HepG2 (cell line): ENCODE results near the gene SORBS2. TPM values are rescaled to one million over a fixed set of nuclear protein-coding genes. Genes with fewer than 3 reads are reported as not detected.

ENCODE experiments used
- ATAC-seq: fragments of 200-7000 bp; cut with Tn5 transposase; 3 replicates; pipeline ENCODE4 v1.9.1; 2020; ENCODE audit warnings: mild to moderate bottlenecking, moderate library complexity
- BruUV-seq: library from RNA; stranded (reverse); fragments of 400-500 nt; replicated peaks from 2 replicates; lab custom pipeline; 2021; lab: Mats Ljungman, UMichigan
- CTCF ChIA-PET: fragments of 300-600 bp; formaldehyde crosslinking; extraction: SDS; loops from one replicate; lab custom pipeline; 2021; ENCODE audit warnings: low total read pairs, inconsistent platforms, low intra/inter-chr PET ratio; lab: Yijun Ruan, JAX
- POLR2A ChIA-PET: fragments of 350-600 bp; sonication (Branson Sonifier 250); formaldehyde crosslinking; loops from one replicate; lab custom pipeline; 2020; ENCODE audit warnings: antibody characterized with exemption, inconsistent platforms; lab: Yijun Ruan, JAX
- DNase-seq: peaks from one replicate; pipeline ENCODE4 v3.0.0-alpha.2; 2015; ENCODE audit warnings: low spot score
- FAIRE-seq: peaks from 3 replicates; lab custom pipeline; 2011; peaks lifted over from hg19 to GRCh38; lab: Jason Lieb, UNC
- H2AFZ ChIP-seq: one replicate; pipeline ENCODE4 v1.6.1; 2011; ENCODE audit warnings: low read length, inconsistent platforms
- H3K27ac ChIP-seq: fragments of 300-600 bp; 3 replicates; pipeline ENCODE4 v1.8.0; 2011; ENCODE audit warnings: mixed run types, mild to moderate bottlenecking, mixed read lengths, low read length, inconsistent platforms; ENCODE audit not compliant: insufficient read depth; ENCODE audit errors: extremely low read length
- H3K27me3 ChIP-seq, 2 experiments: fragments of 200-600 bp in 1 of 2; 2 replicates in 1 of 2; 3 replicates in 1 of 2; pipeline versions ENCODE4 v1.6.0 to v1.8.0; 2011; ENCODE audit warnings: low read length in 2 of 2, mild to moderate bottlenecking in 2 of 2, moderate library complexity in 2 of 2, inconsistent platforms in 1 of 2; ENCODE audit not compliant: insufficient read depth in 2 of 2, control insufficient read depth in 1 of 2
- H3K36me3 ChIP-seq, 2 experiments: fragments of 200-600 bp in 1 of 2; replicated peaks in 1 of 2; 2 replicates in 1 of 2; 3 replicates in 1 of 2; pipeline versions ENCODE4 v1.5.1 to v1.8.0; 2011; ENCODE audit warnings: low read length in 2 of 2, inconsistent platforms in 1 of 2; ENCODE audit not compliant: insufficient read depth in 2 of 2, control insufficient read depth in 1 of 2
- H3K4me1 ChIP-seq: 2 replicates; pipeline ENCODE4 v1.5.1; 2012; ENCODE audit warnings: low read length, inconsistent platforms; ENCODE audit not compliant: insufficient read depth
- H3K4me2 ChIP-seq: 2 replicates; pipeline ENCODE4 v1.6.0; 2011; ENCODE audit warnings: low read depth, low read length, inconsistent platforms
- H3K4me3 ChIP-seq, 3 experiments: fragments of 200-600 bp in 1 of 3; sonication (generic), shearing (Covaris generic) in 1 of 3; replicated peaks in 1 of 3; 2 replicates each; pipeline ENCODE4 v1.5.1; 2011 to 2016; ENCODE audit warnings: low read length in 3 of 3, inconsistent platforms in 2 of 3, low read depth in 2 of 3, mild to moderate bottlenecking in 2 of 3, control low read depth in 1 of 3, mixed read lengths in 1 of 3; ENCODE audit not compliant: insufficient read depth in 1 of 3
- H3K79me2 ChIP-seq: one replicate; pipeline ENCODE4 v1.6.1; 2011; ENCODE audit warnings: low read length, inconsistent platforms; ENCODE audit not compliant: insufficient read depth
- H3K9ac ChIP-seq: 2 replicates; pipeline ENCODE4 v1.6.0; 2011; ENCODE audit warnings: mild to moderate bottlenecking, low read depth, low read length, inconsistent platforms; ENCODE audit not compliant: insufficient read depth
- H3K9me3 ChIP-seq: 2 replicates; pipeline ENCODE4 v1.5.1; 2012; ENCODE audit warnings: mild to moderate bottlenecking, low read length
- H4K20me1 ChIP-seq: 2 replicates; pipeline ENCODE4 v1.6.0; 2011; ENCODE audit warnings: inconsistent platforms, mild to moderate bottlenecking, low read length, moderate library complexity; ENCODE audit not compliant: insufficient read depth
- HIVEP1 ChIP-seq: sonication (generic); formaldehyde crosslinking; IDR thresholded peaks from 2 replicates; pipeline ENCODE4 v1.4.0; 2020; ENCODE audit warnings: mild to moderate bottlenecking, missing genetic modification reagents
- KDM5B ChIP-seq: sonication (generic); formaldehyde crosslinking; IDR thresholded peaks from 2 replicates; pipeline ENCODE4 v1.4.0; 2020; ENCODE audit warnings: missing genetic modification reagents, mild to moderate bottlenecking, borderline replicate concordance
- ZNF564 ChIP-seq: sonication (generic); formaldehyde crosslinking; IDR thresholded peaks from 2 replicates; pipeline ENCODE4 v1.8.1; 2023; ENCODE audit warnings: mild to moderate bottlenecking, missing genetic modification reagents
- WGBS: methylation state at CpG from one replicate; pipeline ENCODE4 v1.1.6; 2017; ENCODE audit warnings: low lambda C conversion rate; 5-methylcytosine and 5-hydroxymethylcytosine counted together
- in situ Hi-C: cut with HindIII; loops from 2 replicates; pipeline ENCODE4 v1.10.0; 2017; ENCODE audit warnings: low pct_unique_long_range_greater_than_20kb; ENCODE audit not compliant: extremely low pct_ligation_motif_present
- intact Hi-C: fragments of 100-400 bp; cut with micrococcal nuclease; formaldehyde crosslinking; loops from one replicate; pipeline ENCODE4 v1.10.0; 2022; ENCODE audit not compliant: unreplicated experiment
- polyA plus RNA-seq, 8 experiments: library from polyadenylated mRNA; depleted of rRNA in 3 of 8; stranded (reverse) in 7 of 8; unstranded in 1 of 8; fragments of >200 nt; fragmentation: Illumina TruSeq in 4 of 8; extraction: Trizol in 4 of 8; gene quantifications; 2 replicates each; pipeline versions ENCODE4 v1.2.1 to v1.2.3, GENCODE V29; 2011 to 2016; ENCODE audit warnings: low read depth in 4 of 8, missing spikeins in 1 of 8, mixed read lengths in 1 of 8; ENCODE audit not compliant: insufficient read depth in 1 of 8
- total RNA-seq, 5 experiments: library from RNA; depleted of rRNA; stranded (reverse); fragments of >200 nt; fragmentation: Illumina TruSeq; extraction: Trizol; gene quantifications; 2 replicates each; pipeline ENCODE4 v1.2.3, GENCODE V29; 2016; ENCODE audit warnings: low read depth in 1 of 5
- TF ChIP-seq, protein P1 (sequence below), 2 experiments: sonication (generic) in 1 of 2; formaldehyde crosslinking in 1 of 2; IDR thresholded peaks; 2 replicates each; pipeline versions ENCODE4 v1.4.0 to v1.6.1; 2016 to 2020; ENCODE audit warnings: borderline replicate concordance in 1 of 2, low read depth in 1 of 2, mild to moderate bottlenecking in 1 of 2, missing genetic modification reagents in 1 of 2

SORBS2 gene
- total and polyA plus RNA-seq, 2 of the 13 experiments (the other 11 are each of a cell fraction or from before 2014, with no cell fraction given) = 25.0 to 80.5 TPM

DNA sequence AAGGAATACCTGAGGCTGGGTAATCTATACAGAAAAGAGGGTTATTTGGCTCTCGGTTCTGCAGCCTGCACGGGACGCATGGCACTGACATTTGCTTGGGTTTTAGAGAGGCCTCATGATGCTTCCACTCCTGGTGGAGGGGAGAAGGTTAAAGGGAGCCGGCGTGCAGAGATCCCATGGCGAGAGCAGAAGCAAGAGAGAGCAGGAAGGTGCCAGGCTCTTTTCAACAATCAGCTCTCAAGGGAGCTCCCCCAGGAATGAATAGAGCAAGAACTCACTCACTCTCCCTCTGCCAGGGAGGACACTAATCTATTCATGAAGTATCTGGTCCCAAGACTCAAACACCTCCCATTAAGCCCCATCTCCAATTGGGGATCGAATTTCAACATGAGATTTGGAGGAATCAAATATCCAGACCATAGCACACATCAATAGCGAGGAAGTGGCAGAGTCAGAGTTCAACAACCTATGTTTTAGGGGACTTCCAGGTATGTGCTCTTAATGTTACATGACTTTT is 109.8 kb downstream of the SORBS2 start:
- POLR2A ChIA-PET = no interaction called here
- FAIRE-seq = no peak
- Histone ChIP-seq H4K20me1 (no peaks in the 10 kb centered on the region), H3K4me3 (no peak overlapping the region), H3K79me2 (peaks cover 4% of the 10 kb centered on the region)
- CTCF ChIA-PET = no interaction called here
- ATAC-seq = no peak
- TF ChIP-seq, protein P1, sequence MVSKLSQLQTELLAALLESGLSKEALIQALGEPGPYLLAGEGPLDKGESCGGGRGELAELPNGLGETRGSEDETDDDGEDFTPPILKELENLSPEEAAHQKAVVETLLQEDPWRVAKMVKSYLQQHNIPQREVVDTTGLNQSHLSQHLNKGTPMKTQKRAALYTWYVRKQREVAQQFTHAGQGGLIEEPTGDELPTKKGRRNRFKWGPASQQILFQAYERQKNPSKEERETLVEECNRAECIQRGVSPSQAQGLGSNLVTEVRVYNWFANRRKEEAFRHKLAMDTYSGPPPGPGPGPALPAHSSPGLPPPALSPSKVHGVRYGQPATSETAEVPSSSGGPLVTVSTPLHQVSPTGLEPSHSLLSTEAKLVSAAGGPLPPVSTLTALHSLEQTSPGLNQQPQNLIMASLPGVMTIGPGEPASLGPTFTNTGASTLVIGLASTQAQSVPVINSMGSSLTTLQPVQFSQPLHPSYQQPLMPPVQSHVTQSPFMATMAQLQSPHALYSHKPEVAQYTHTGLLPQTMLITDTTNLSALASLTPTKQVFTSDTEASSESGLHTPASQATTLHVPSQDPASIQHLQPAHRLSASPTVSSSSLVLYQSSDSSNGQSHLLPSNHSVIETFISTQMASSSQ (IDR thresholded peaks at IDR 0.05; ENCODE audit: low read depth) = no peak
- TF ChIP-seq, protein P1 (CRISPR knock-in tag; IDR thresholded peaks at IDR 0.05; ENCODE audit: borderline replicate concordance) = no peak
- TF ChIP-seq ZNF564 (CRISPR knock-in tag) (no peak), HIVEP1 (CRISPR knock-in tag) (no peak), KDM5B (CRISPR knock-in tag) (no peak)
- TF ChIP-seq, all 625 proteins: peak for 0
- Histone ChIP-seq H3K4me2 (no peak overlapping the region), H3K9ac (no peak overlapping the region), H3K27ac (no peak overlapping the region), H2AFZ (no peak overlapping the region), H3K36me3 (peaks cover 3% of the 10 kb centered on the region in 2 experiments; a peak in 3 of 5 replicates), H3K4me1 (no peaks in the 10 kb centered on the region; the same call in 1 of the 2 replicates), H3K27me3 (no peaks in the 10 kb centered on the region), H3K9me3 (peaks cover 19% of the 10 kb centered on the region)
- intact Hi-C loops = no loop called here
- WGBS = 96% methylated on average over 8 of the region's 8 CpGs
- no TSS peak for BruUV-seq
- DNase-seq = no peak
- in situ Hi-C loops = no loop called here
